HEK293 (cell line): ENCODE results near the gene ZNF217.
"Not testable (repeated sequence)": the region's sequence is repeated elsewhere in the genome, so short reads cannot be mapped to it uniquely, and the experiment has no call there.

Experiments used
- CTCF ChIP-seq: fragments of 450-650 bp; formaldehyde crosslinking; IDR thresholded peaks from 2 replicates; pipeline ENCODE4 v1.5.1; 2016; ENCODE audit warnings: missing biosample characterization, missing genetic modification characterization
- ZBTB11 ChIP-seq: fragments of 450-650 bp; formaldehyde crosslinking; conservative IDR thresholded peaks from 2 replicates; pipeline ENCODE4 v1.5.1; 2016; ENCODE audit warnings: low read depth, missing biosample characterization, missing genetic modification characterization
- ZNF114 ChIP-seq: fragments of 450-650 bp; formaldehyde crosslinking; IDR thresholded peaks from 2 replicates; pipeline ENCODE4 v1.5.0; 2017; ENCODE audit warnings: missing biosample characterization, missing genetic modification characterization
- ZNF214 ChIP-seq: fragments of 450-650 bp; formaldehyde crosslinking; IDR thresholded peaks from 2 replicates; pipeline ENCODE4 v1.5.1; 2017; ENCODE audit warnings: missing biosample characterization, mild to moderate bottlenecking, missing genetic modification characterization, borderline replicate concordance
- ZNF623 ChIP-seq: fragments of 450-650 bp; formaldehyde crosslinking; IDR thresholded peaks from 2 replicates; pipeline ENCODE4 v1.5.1; 2016; ENCODE audit warnings: missing biosample characterization, missing genetic modification characterization
- TF ChIP-seq, protein P1 (sequence below): fragments of 450-650 bp; formaldehyde crosslinking; IDR thresholded peaks from 2 replicates; pipeline ENCODE4 v1.5.1; 2016; ENCODE audit warnings: missing biosample characterization, missing genetic modification characterization

DNA sequence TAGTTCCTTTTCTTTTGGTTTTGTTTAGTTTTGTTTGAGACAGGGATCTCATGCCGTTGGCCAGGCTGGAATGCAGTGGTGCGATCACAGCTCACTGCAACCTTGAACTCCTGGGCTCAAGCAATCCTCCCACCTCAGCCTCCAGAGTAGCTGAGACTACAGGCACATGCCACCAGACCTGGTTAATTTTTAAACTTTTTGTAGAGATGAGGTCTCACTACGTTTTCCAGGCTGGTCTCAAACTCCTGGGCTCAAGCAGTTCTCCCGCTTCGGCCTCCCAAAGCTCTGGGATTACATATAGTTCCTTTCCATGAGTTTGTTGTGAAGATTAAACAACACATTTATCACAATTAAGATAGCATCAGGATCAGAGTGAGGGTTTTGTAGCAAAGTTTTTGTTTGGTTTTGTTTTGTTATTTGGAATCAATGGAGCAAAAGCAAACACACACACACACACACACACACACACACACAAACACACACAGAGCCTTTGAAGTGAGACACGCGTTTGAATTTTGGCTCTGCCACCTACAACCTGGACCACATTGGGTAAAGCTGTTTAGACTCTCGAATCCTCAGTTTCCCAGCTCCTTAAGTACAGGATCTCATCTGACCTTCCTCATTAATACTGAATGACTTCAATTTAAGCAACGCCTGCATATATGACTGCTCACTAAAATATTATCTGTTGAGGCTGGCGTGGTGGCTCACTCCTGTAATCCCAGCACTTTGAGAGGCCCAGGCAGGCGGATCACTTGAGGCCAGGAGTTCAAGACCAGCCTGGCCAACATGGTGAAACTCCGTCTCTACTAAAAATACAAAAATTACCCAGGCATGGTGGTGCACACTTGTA lies 41.7 kb downstream of the ZNF217 start:
- not testable (repeated sequence) for TF ChIP-seq ZNF623 (tag by site-specific recombination); ZBTB11; CTCF; ZNF214 (tag by site-specific recombination); ZNF114 (tag by site-specific recombination)
- TF ChIP-seq, protein P1, sequence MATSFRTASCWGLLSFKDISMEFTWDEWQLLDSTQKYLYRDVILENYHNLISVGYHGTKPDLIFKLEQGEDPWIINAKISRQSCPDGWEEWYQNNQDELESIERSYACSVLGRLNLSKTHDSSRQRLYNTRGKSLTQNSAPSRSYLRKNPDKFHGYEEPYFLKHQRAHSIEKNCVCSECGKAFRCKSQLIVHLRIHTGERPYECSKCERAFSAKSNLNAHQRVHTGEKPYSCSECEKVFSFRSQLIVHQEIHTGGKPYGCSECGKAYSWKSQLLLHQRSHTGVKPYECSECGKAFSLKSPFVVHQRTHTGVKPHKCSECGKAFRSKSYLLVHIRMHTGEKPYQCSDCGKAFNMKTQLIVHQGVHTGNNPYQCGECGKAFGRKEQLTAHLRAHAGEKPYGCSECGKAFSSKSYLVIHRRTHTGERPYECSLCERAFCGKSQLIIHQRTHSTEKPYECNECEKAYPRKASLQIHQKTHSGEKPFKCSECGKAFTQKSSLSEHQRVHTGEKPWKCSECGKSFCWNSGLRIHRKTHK (tag by site-specific recombination) = not testable (repeated sequence)
